CD4-positive, alpha-beta memory T cell (primary cell): Measurements from ENCODE around the gene URM1. TPM values are rescaled to one million over a fixed set of nuclear protein-coding genes. Genes with fewer than 3 reads are reported as not detected.

Source experiments
- CTCF ChIA-PET: fragments of 350-600 bp; sonication (Branson Sonifier 250); formaldehyde crosslinking; loops from one replicate; lab custom pipeline; 2021; ENCODE audit warnings: inconsistent platforms; ENCODE audit not compliant: partially characterized antibody; lab: Charles Lee
- POLR2A ChIA-PET: fragments of 350-600 bp; sonication (Branson Sonifier 250); formaldehyde crosslinking; loops from one replicate; lab custom pipeline; 2021; ENCODE audit not compliant: partially characterized antibody; lab: Charles Lee
- DNase-seq, 5 donors: peaks; one replicate each; pipeline versions ENCODE4 v3.0.0 to v3.0.0-alpha.2; 2020 to 2022; ENCODE audit warnings: mixed read lengths in 1 of 5
- H3K27ac ChIP-seq: one replicate; pipeline ENCODE4 v1.7.0; 2013; ENCODE audit warnings: low read depth, low read length
- H3K27me3 ChIP-seq: 2 replicates; pipeline ENCODE4 v1.7.0; 2013; ENCODE audit warnings: mild to moderate bottlenecking, low read length, moderate library complexity; ENCODE audit not compliant: insufficient read depth
- H3K36me3 ChIP-seq: 2 replicates; pipeline ENCODE4 v1.7.0; 2013; ENCODE audit warnings: mild to moderate bottlenecking, low read length, moderate library complexity; ENCODE audit not compliant: insufficient read depth
- H3K4me1 ChIP-seq: 2 replicates; pipeline ENCODE4 v1.7.0; 2013; ENCODE audit warnings: mild to moderate bottlenecking, low read length, moderate library complexity; ENCODE audit not compliant: insufficient read depth
- H3K4me3 ChIP-seq, 2 donors: one replicate each; pipeline ENCODE4 v1.7.0; 2013; ENCODE audit warnings: low read length in 2 of 2, mild to moderate bottlenecking in 1 of 2
- H3K9me3 ChIP-seq, 2 donors: one replicate each; pipeline ENCODE4 v1.7.0; 2013; ENCODE audit warnings: low read length in 2 of 2, control low read depth in 1 of 2; ENCODE audit not compliant: control insufficient read depth in 1 of 2
- H3K27ac Mint-ChIP-seq, 7 donors: one replicate each; pipeline ENCODE4 v1.8.0; 2020 to 2021; ENCODE audit warnings: mixed read lengths in 7 of 7, mild to moderate bottlenecking in 6 of 7, inconsistent platforms in 3 of 7, moderate library complexity in 3 of 7
- H3K27me3 Mint-ChIP-seq, 2 donors: one replicate each; pipeline ENCODE4 v1.8.0; 2020 to 2021; ENCODE audit warnings: mixed read lengths in 2 of 2
- H3K36me3 Mint-ChIP-seq, 2 donors: one replicate each; pipeline ENCODE4 v1.8.0; 2020 to 2021; ENCODE audit warnings: mixed read lengths in 2 of 2, inconsistent platforms in 1 of 2, mild to moderate bottlenecking in 1 of 2
- H3K4me1 Mint-ChIP-seq, 4 donors: one replicate each; pipeline ENCODE4 v1.8.0; 2020 to 2021; ENCODE audit warnings: mixed read lengths in 4 of 4, mild to moderate bottlenecking in 1 of 4
- H3K4me3 Mint-ChIP-seq, 8 donors: one replicate each; pipeline ENCODE4 v1.8.0; 2020 to 2021; ENCODE audit warnings: mixed read lengths in 8 of 8, mild to moderate bottlenecking in 7 of 8, moderate library complexity in 6 of 8, inconsistent platforms in 3 of 8
- H3K9me3 Mint-ChIP-seq, 8 donors: one replicate each; pipeline ENCODE4 v1.8.0; 2020 to 2021; ENCODE audit warnings: mixed read lengths in 8 of 8, mild to moderate bottlenecking in 5 of 8, inconsistent platforms in 3 of 8, moderate library complexity in 1 of 8
- intact Hi-C: fragments of 100-400 bp; cut with micrococcal nuclease; formaldehyde crosslinking; loops from one replicate; pipeline ENCODE4 v1.15.1; 2023
- polyA plus RNA-seq, 2 donors: library from polyadenylated mRNA; unstranded; fragments of 300-500 nt; fragmentation: Illumina TruSeq; gene quantifications; one replicate each; pipeline ENCODE4 v1.2.3, GENCODE V29; 2021
- total RNA-seq, 2 experiments: library from RNA; stranded (reverse); gene quantifications; one replicate each; pipeline ENCODE4 v1.2.3, GENCODE V29; 2021

The URM1 gene
- 10 to 100 TPM; 44.1 to 45.5 TPM for total RNA-seq
- polyA plus RNA-seq = 10 to 100 TPM; 50.5 to 50.8 TPM

GRCh38 chr9:128370752-128371629 lies at the start of gene URM1:
TSS of gene URM1 (plus strand) at chr9:128371374. CDS start at chr9:128371381, 7 bp downstream.
- peaks cover 20% of the 10 kb centered on the region for H3K4me1 ChIP-seq
- Mint-ChIP-seq H3K9me3 (peaks cover 0 to 2% (median 0%) of the 10 kb centered on the region in 8 donors), H3K27ac (peak within 1 kb of the TSS; percentile 97 to 99 (median 98)), H3K27me3 (peaks cover 2 to 4% of the 10 kb centered on the region in 2 donors), H3K4me1 (peaks cover 22 to 37% (median 29%) of the 10 kb centered on the region in 4 donors), H3K4me3 (peak within 1 kb of the TSS; percentile 95 to 98 (median 96)), H3K36me3 (peaks cover 9 to 28% of the 10 kb centered on the region in 2 donors)
- peak; percentile 95 to 98 (median 96) for DNase-seq
- CTCF ChIA-PET = interaction anchor here (0.6 to 4.3 kb wide), 11 partner anchors 9 to 116 kb away, joined by 3 to 54 read pairs (median 3); no protein-coding TSS in a partner anchor
- no peaks in the 10 kb centered on the region for H3K9me3 ChIP-seq
- POLR2A ChIA-PET = interaction anchor here (0.7 to 3.7 kb wide), 22 partner anchors 10 to 657 kb away, joined by 3 to 41 read pairs (median 6); partner anchors contain the start of genes ENDOG, GLE1, GOLGA2 and ODF2
- no peaks in the 10 kb centered on the region for H3K27me3 ChIP-seq
- H3K36me3 ChIP-seq = peaks cover 11% of the 10 kb centered on the region
- intact Hi-C loops = loop anchor here (1.0 to 10.0 kb wide), 7 partner anchors 9 to 404 kb away; partner anchors contain the start of genes COQ4, NAIF1, ODF2 and SLC27A4
- H3K27ac ChIP-seq = peak within 1 kb of the TSS; percentile 91
- H3K4me3 ChIP-seq = peak within 1 kb of the TSS; percentile 88 to 95

GRCh38 chr9:128321879-128322403 lies 49.2 kb upstream of the URM1 start:
- Histone ChIP-seq H3K27ac (peak overlapping the region; percentile 83), H3K9me3 (no peaks in the 10 kb centered on the region), H3K4me1 (peaks cover 32% of the 10 kb centered on the region), H3K27me3 (no peaks in the 10 kb centered on the region), H3K4me3 (peak overlapping the region; percentile 78 to 98), H3K36me3 (peaks cover 24% of the 10 kb centered on the region)
- Mint-ChIP-seq H3K9me3 (no peaks in the 10 kb centered on the region), H3K27ac (peak overlapping the region; percentile 94 to 99 (median 98)), H3K4me3 (peak overlapping the region; percentile 89 to 99 (median 92)), H3K36me3 (peaks cover 14 to 40% of the 10 kb centered on the region in 2 donors), H3K27me3 (peaks cover 0 to 2% of the 10 kb centered on the region in 2 donors), H3K4me1 (peaks cover 12 to 39% (median 25%) of the 10 kb centered on the region in 4 donors)
- POLR2A ChIA-PET = interaction anchor here (0.9 to 2.0 kb wide), 6 partner anchors 18 to 230 kb away, joined by 3 to 9 read pairs (median 6); partner anchors contain the start of genes GOLGA2, SLC27A4, SPTAN1 and SWI5
- intact Hi-C loops = loop anchor here (1.0 kb wide), 6 partner anchors 18 to 194 kb away; partner anchors contain the start of genes BBLN, GOLGA2, SLC27A4 and SWI5
- no peak for DNase-seq
- CTCF ChIA-PET = interaction anchor here (1.1 to 1.6 kb wide), 2 partner anchors 19 to 496 kb away, joined by 3 to 6 read pairs; partner anchors contain the start of gene ENDOG

GRCh38 chr9:128322404-128323211 lies 48.6 kb upstream of the URM1 start, which contains the start of the genes COQ4 and TRUB2:
TSS of gene COQ4 (plus strand) at chr9:128322839. CDS start at chr9:128322859, 20 bp downstream.
TSS of gene TRUB2 (minus strand) at chr9:128322447. CDS start at chr9:128322408, 39 bp downstream.
- Mint-ChIP-seq H3K9me3 (no peaks in the 10 kb centered on the region), H3K27ac (peak within 1 kb of the TSS; percentile 94 to 99 (median 98)), H3K4me1 (peaks cover 12 to 39% (median 25%) of the 10 kb centered on the region in 4 donors), H3K36me3 (peaks cover 10 to 34% of the 10 kb centered on the region in 2 donors), H3K4me3 (peak within 1 kb of the TSS; percentile 89 to 99 (median 92)), H3K27me3 (peaks cover 0 to 2% of the 10 kb centered on the region in 2 donors)
- H3K27ac ChIP-seq = peak within 1 kb of the TSS; percentile 83
- intact Hi-C loops = loop anchor here (1.0 kb wide), 6 partner anchors 18 to 194 kb away; partner anchors contain the start of genes BBLN, GOLGA2, SLC27A4 and SWI5
- DNase-seq = peak; percentile 93 to 96 (median 94)
- no peaks in the 10 kb centered on the region for H3K9me3 ChIP-seq
- peak within 1 kb of the TSS; percentile 78 to 98 for H3K4me3 ChIP-seq
- POLR2A ChIA-PET = interaction anchor here (0.8 to 2.0 kb wide), 7 partner anchors 17 to 72 kb away, joined by 3 to 9 read pairs (median 5); partner anchors contain the start of genes GOLGA2, SLC27A4, SWI5 and URM1
- CTCF ChIA-PET = interaction anchor here (0.7 to 1.6 kb wide), 2 partner anchors 12 to 496 kb away, joined by 3 read pairs; partner anchors contain the start of gene ENDOG
- no peaks in the 10 kb centered on the region for H3K27me3 ChIP-seq
- peaks cover 21% of the 10 kb centered on the region for H3K36me3 ChIP-seq
- peaks cover 32% of the 10 kb centered on the region for H3K4me1 ChIP-seq

GRCh38 chr9:128323212-128323730 lies 47.9 kb upstream of the URM1 start:
- peak overlapping the region; percentile 83 for H3K27ac ChIP-seq
- POLR2A ChIA-PET = interaction anchor here (0.8 to 1.8 kb wide), 2 partner anchors 18 to 39 kb away, joined by 3 to 5 read pairs; no protein-coding TSS in a partner anchor
- Mint-ChIP-seq H3K4me1 (peaks cover 12 to 39% (median 25%) of the 10 kb centered on the region in 4 donors), H3K36me3 (peaks cover 14 to 35% of the 10 kb centered on the region in 2 donors), H3K9me3 (no peaks in the 10 kb centered on the region), H3K4me3 (peak overlapping the region; percentile 89 to 99 (median 92)), H3K27ac (peak overlapping the region; percentile 91 to 99 (median 97)), H3K27me3 (peaks cover 0 to 2% of the 10 kb centered on the region in 2 donors)
- peak overlapping the region; percentile 78 to 98 for H3K4me3 ChIP-seq
- CTCF ChIA-PET = interaction anchor here (0.7 to 1.6 kb wide), 2 partner anchors 12 to 495 kb away, joined by 3 read pairs; partner anchors contain the start of gene ENDOG
- H3K27me3 ChIP-seq = no peaks in the 10 kb centered on the region
- peaks cover 22% of the 10 kb centered on the region for H3K36me3 ChIP-seq
- intact Hi-C loops = no loop called here
- H3K4me1 ChIP-seq = peaks cover 32% of the 10 kb centered on the region
- no peak for DNase-seq
- H3K9me3 ChIP-seq = no peaks in the 10 kb centered on the region

- Histone ChIP-seq H3K4me3 (peak overlapping the region; percentile 78 to 98), H3K27me3 (no peaks in the 10 kb centered on the region), H3K4me1 (peaks cover 32% of the 10 kb centered on the region), H3K36me3 (peaks cover 22% of the 10 kb centered on the region), H3K27ac (peak overlapping the region; percentile 83), H3K9me3 (no peaks in the 10 kb centered on the region)
- H3K9me3 Mint-ChIP-seq = no peaks in the 10 kb centered on the region
- ChIA-PET POLR2A (interaction anchor here (0.8 to 1.8 kb wide), 2 partner anchors 17 to 38 kb away, joined by 3 to 5 read pairs; no protein-coding TSS in a partner anchor), CTCF (no interaction called here)
- intact Hi-C loops = no loop called here
- peak overlapping the region; percentile 89 to 99 (median 92) for H3K4me3 Mint-ChIP-seq
- no peak for DNase-seq
- H3K27me3 Mint-ChIP-seq = peaks cover 0 to 2% of the 10 kb centered on the region in 2 donors
- peak overlapping the region in 6 of 7 donors; percentile 91 to 99 (median 98) for H3K27ac Mint-ChIP-seq
- H3K4me1 Mint-ChIP-seq = peaks cover 12 to 39% (median 25%) of the 10 kb centered on the region in 4 donors
- H3K36me3 Mint-ChIP-seq = peaks cover 14 to 40% of the 10 kb centered on the region in 2 donors
Measured at GRCh38 chr9:128323791-128324190, 47.4 kb upstream of the URM1 start.
